HG02852 (cell line): ENCODE data around the gene SLC2A4RG.

Experiments used
- ATAC-seq: cut with Tn5 transposase; IDR thresholded peaks from one replicate; pipeline ENCODE4 v1.9.1; 2021; ENCODE audit warnings: mild to moderate bottlenecking, moderate library complexity; ENCODE audit not compliant: unreplicated experiment

Gene SLC2A4RG

GRCh38 chr20:63739130-63740069 is at the start of gene SLC2A4RG:
SLC2A4RG (plus strand) TSS chr20:63739776; CDS start chr20:63739913, 137 bp downstream.
- ATAC-seq = peak; percentile 43

GRCh38 chr20:63690003-63690897 is 49.3 kb upstream of the SLC2A4RG start:
- ATAC-seq = no peak

GRCh38 chr20:63690898-63691710 is 48.5 kb upstream of the SLC2A4RG start:
- ATAC-seq = no peak

- ATAC-seq = no peak
These were observed 47.7 kb upstream of the SLC2A4RG start for GRCh38 chr20:63691711-63692435.

- ATAC-seq = no peak
These were observed 47.0 kb upstream of the SLC2A4RG start for GRCh38 chr20:63692436-63693082.

- no peak for ATAC-seq
These were observed 46.4 kb upstream of the SLC2A4RG start for GRCh38 chr20:63693083-63693732.

- no peak for ATAC-seq
These were observed 45.6 kb upstream of the SLC2A4RG start for GRCh38 chr20:63693733-63694583.

GRCh38 chr20:63694584-63695423 is 44.8 kb upstream of the SLC2A4RG start:
- no peak for ATAC-seq

GRCh38 chr20:63695424-63696305 is 43.9 kb upstream of the SLC2A4RG start:
- ATAC-seq = no peak

GRCh38 chr20:63696306-63696627 is 43.3 kb upstream of the SLC2A4RG start:
- no peak for ATAC-seq

GRCh38 chr20:63696628-63697356 is 42.8 kb upstream of the SLC2A4RG start, which contains the start of gene TNFRSF6B:
TNFRSF6B (plus strand) TSS chr20:63696652; CDS start chr20:63696768, 116 bp downstream.
- no peak for ATAC-seq

- ATAC-seq = no peak
These were observed 42.2 kb upstream of the SLC2A4RG start for GRCh38 chr20:63697357-63697867.

GRCh38 chr20:63697868-63698545 is 41.6 kb upstream of the SLC2A4RG start:
- ATAC-seq = no peak

GRCh38 chr20:63698739-63699465 is 40.7 kb upstream of the SLC2A4RG start:
- no peak for ATAC-seq
